ENCODE results near the gene CDC27. TPM values are rescaled to one million over a fixed set of nuclear protein-coding genes. Genes with fewer than 3 reads are reported as not detected.

CDC27 gene
- total RNA-seq, 1 experiment from 2014 or later: 83.3 TPM

- no peak for TF ChIP-seq ZNF263 (CRISPR knock-in tag; IDR thresholded peaks at IDR 0.05; ENCODE audit: low read depth)
- no peak for TF ChIP-seq IRF2 (CRISPR knock-in tag; IDR thresholded peaks at IDR 0.05; ENCODE audit: borderline replicate concordance, low read depth)
- no peak for TF ChIP-seq ATF6 (CRISPR knock-in tag; IDR thresholded peaks at IDR 0.05)
Observed at GRCh38 chr17:47231866-47232265, 42.8 kb upstream of the CDC27 start (continued).

- Mint-ChIP-seq H3K4me3 (no peak overlapping the region), H3K4me1 (peaks cover 14% of the 10 kb centered on the region), H3K36me3 (no peaks in the 10 kb centered on the region), H3K27ac (no peak overlapping the region), H3K27me3 (ENCODE audit: low read depth) (peaks cover 14% of the 10 kb centered on the region), H3K9me3 (no peaks in the 10 kb centered on the region)
- ChIA-PET CTCF (interaction anchor here (3.2 kb wide), 1 partner anchor 84 kb away, joined by 24 read pairs; no protein-coding TSS in a partner anchor), POLR2A (interaction anchor here (0.6 kb wide), 1 partner anchor 18 kb away, joined by 3 read pairs; no protein-coding TSS in a partner anchor)
- ATAC-seq: no peak
- DNase-seq (ENCODE audit: low spot score): no peak
- TF ChIP-seq FOXP1 (CRISPR knock-in tag; IDR thresholded peaks at IDR 0.05; ENCODE audit: borderline replicate concordance) (no peak), TP53 (CRISPR knock-in tag; IDR thresholded peaks at IDR 0.05) (no peak), ZNF425 (CRISPR knock-in tag; conservative IDR thresholded peaks at IDR 0.05) (no peak), STAT6 (CRISPR knock-in tag; conservative IDR thresholded peaks at IDR 0.05; ENCODE audit: low read depth) (no peak), TEAD1 (CRISPR knock-in tag; IDR thresholded peaks at IDR 0.05) (no peak), ESRRA (CRISPR knock-in tag; IDR thresholded peaks at IDR 0.05; ENCODE audit: borderline replicate concordance) (no peak), CDX4 (CRISPR knock-in tag; IDR thresholded peaks at IDR 0.05; ENCODE audit: borderline replicate concordance) (no peak), ZSCAN18 (CRISPR knock-in tag; IDR thresholded peaks at IDR 0.05) (no peak), JUN (CRISPR knock-in tag; IDR thresholded peaks at IDR 0.05) (no peak), MAX (CRISPR knock-in tag; IDR thresholded peaks at IDR 0.05) (no peak), ZBTB43 (CRISPR knock-in tag; IDR thresholded peaks at IDR 0.05) (no peak), RELA (CRISPR knock-in tag; IDR thresholded peaks at IDR 0.05; ENCODE audit: borderline replicate concordance) (no peak), ATF2 (CRISPR knock-in tag; IDR thresholded peaks at IDR 0.05; ENCODE audit: borderline replicate concordance, low read depth) (no peak), ZNF219 (CRISPR knock-in tag; IDR thresholded peaks at IDR 0.05; ENCODE audit: borderline replicate concordance) (no peak)
Observed at GRCh38 chr17:47231334-47231733, 42.2 kb upstream of the CDC27 start.

Measured in WTC11 (cell line).